Myocyte (in vitro differentiated cells): ENCODE measurements around the gene NR6A1. TPM values are rescaled to one million over a fixed set of nuclear protein-coding genes. Genes with fewer than 3 reads are reported as not detected.

Experiments
- DNase-seq: peaks from one replicate; pipeline ENCODE4 v3.0.0-alpha.2; 2012; ENCODE audit warnings: low read depth
- total RNA-seq: library from RNA; depleted of rRNA; stranded (reverse); fragments of >200 nt; gene quantifications from 2 replicates; pipeline ENCODE4 v1.2.3, GENCODE V29; 2014

The NR6A1 gene
- total RNA-seq, 1 donor from 2014 or later = 2.1 TPM

DNA sequence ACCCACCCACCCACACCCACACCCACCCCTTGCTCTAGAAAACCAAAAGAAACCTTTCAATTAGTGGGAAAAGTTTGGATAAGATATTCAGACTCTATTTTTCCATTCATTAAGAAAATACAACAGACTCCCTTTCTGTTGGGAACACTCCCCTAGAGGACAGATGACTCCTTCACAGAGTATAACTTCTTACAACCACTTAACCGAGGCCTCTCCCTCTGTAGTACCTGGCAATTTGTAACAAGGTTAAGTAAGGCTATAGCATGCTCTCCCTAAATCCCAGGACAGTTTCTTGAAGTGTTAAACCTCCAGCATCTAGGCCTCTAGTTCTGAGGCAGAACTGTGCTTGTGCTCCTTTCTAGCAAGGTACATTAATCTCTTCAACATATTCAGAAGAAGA, 188.0 kb downstream of the NR6A1 start:
- no peak for DNase-seq

DNA sequence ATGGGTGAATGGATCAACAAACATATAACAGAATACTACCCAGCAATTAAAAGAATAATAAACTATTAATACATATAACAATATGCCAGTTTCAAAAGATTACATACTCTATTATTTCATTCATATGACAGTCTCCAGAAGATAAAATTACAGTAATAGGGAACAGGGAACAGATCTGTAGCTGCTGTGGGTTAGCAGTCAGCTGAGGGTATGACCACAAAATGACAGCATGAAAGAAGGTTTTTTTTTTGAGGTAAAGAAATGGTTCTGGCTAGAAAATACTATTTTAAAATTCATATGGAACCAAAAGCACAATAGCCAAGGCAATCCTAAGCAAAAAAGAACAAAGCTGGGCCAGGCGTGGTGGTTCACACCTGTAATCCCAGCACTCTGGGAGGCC, 190.9 kb downstream of the NR6A1 start:
- DNase-seq = no peak

DNA sequence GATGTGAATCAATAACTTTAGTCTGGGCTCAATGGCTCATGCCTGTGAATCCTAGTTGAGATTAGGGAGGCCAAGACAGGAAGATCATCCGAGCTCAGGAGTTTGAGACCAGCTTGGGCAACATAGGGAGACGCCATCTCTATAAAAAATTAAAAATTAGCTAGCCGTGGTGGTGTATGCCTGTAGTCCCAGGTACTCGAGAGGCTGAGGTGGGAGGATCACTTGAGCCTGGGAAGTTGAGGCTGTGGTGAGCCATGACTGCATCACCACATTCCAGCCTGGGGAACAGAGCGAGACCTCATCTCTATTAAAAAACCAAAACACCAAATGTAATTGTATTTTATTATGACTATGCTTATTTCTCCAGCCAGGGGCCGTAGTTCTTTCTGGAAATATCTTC, 194.4 kb downstream of the NR6A1 start:
- DNase-seq = no peak

DNA sequence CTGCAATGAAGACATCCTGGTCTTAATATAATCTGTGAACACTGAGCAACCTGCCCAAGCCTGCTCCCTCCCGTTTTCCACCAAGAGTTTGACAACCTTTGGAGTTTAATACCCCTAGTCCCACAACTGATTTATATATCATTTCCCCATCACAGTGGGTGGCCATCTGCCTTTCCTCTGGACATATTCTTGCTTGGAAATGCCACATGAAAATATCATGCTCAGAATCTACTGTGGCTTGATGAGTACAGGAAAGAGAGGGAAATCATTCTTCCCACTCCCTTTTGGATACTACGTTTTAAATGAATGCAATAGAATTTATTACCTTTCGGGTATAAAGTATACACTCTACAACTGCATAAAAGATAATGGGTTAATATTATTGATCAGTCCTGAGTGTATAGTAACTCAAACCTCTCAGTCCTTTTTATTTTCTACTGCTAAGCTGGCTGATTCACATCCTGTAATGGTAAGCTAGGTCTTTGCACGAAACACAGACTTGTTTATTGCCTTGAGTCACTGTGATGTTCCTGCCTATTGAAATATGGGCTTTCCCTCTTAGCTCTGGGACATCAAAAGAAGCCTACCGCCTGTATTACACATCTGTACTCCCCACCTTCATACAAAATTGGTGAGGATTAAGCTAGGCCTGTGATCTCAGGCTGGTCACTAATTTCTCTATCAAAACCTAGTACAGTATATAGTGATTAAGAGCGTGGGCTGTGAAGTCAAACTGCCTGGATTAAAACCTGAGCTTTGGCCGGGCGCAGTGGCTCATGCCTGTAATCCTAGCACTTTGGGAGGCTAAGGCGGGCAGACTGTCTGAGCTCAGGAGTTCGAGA, 196.4 kb downstream of the NR6A1 start:
- peak; percentile 44 for DNase-seq

DNA sequence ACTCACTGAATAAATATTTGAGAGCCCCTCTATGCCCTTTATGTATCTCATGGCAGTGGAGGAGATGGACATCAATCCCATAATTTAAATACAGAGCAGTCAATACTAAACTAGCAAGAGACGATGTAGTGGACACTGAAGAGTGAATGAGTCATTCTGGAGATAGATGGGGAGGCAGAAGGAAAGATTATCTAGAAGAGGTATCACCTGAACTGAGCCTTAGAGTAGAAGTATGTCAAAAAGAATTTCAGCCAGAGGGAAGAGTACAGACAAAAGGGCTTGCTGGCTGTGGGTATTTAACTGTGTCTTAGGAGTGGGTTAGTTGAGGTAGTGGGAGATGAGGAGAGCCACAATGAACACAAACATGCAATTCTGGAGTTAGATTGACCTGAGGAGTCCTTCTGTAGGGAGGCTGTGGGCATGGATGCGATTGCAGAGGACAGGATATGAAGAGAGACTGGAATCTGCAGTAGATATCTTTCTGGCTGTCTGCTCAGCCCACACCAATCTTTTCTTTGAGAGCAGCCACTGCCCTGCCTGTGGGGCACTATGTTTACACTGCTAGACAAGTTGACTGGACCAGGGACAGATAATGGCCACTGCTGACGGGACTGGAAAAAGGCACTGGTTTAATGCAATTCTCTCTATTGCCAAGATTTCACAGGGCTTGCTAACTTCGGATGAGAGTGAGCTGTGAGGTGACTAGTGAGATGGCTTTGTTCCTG, 200.0 kb downstream of the NR6A1 start:
- DNase-seq = no peak

DNA sequence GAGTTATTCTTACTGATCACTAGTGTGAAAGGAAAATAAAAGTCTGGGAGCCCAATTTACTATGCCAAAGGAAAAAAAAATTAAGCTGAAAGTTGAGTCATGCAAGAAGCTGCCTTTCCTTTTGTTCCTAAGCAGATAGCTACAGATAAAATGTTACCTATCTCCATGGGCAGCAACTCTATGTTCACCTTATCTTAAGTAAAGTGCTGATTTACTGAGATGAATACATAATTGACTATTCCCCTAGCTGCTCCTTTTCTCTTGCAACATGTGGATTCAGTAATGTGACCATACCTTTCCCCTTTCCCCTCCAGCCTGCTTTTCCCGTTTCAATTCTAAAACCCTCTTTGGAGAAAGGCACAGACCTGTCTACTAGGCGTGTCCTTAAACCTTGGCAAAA, 201.2 kb downstream of the NR6A1 start:
- DNase-seq = no peak

DNA sequence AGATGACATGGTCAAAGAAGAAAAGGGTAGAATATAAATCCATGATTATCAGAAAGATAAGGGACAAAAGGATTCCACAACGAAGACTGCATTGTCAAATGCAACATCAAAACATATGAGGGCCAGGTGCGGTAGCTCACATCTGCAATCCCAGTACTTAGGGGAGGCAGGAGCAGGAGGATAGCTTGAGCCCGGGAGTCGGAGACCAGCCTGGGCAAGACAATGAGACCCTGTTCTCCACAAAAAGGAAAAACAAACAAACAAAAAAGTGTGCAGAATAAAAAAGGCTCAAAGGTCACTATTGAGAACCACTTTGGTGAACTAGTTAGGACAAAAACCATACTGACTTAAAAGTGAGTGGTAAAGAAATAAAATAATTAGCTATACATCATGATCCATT, 203.7 kb downstream of the NR6A1 start:
- no peak for DNase-seq

DNA sequence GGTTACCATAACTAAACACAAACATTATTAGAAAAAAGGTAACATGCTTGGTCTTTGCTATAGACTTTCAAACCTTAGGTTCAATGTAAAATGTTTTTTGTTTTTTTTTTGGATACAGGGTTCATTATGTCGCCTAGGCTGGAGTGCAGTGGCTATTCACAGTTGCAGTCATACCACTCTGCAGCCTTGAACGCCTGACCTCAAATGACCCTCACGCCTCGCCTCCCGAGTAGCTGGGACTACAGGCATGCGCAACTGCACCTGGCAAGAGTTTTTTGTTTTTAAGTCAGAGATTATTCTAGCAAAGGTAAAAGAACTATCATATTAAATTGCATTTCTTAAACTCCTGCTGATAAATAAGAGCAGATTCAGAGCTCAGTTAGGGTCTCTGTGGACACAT, 208.8 kb downstream of the NR6A1 start:
- peak; percentile 23 for DNase-seq

DNA sequence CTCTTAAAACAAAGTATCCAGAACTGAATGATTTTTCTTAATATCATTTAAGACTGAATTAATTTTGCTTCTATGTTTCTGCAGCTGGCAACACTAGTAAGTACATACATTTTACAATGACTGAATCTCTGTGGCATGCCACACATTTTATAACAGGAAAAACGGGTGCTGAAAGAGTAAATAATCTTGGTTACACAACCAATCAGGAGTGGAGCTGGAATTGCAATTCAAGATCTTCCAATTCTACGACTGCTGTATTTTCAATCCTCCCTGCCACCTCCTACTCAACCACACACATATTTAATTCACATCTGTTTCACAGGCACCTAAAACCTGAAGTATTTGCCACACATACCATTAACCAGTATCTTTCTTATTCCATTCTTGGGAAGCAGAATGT, 211.2 kb downstream of the NR6A1 start:
- DNase-seq = no peak

DNA sequence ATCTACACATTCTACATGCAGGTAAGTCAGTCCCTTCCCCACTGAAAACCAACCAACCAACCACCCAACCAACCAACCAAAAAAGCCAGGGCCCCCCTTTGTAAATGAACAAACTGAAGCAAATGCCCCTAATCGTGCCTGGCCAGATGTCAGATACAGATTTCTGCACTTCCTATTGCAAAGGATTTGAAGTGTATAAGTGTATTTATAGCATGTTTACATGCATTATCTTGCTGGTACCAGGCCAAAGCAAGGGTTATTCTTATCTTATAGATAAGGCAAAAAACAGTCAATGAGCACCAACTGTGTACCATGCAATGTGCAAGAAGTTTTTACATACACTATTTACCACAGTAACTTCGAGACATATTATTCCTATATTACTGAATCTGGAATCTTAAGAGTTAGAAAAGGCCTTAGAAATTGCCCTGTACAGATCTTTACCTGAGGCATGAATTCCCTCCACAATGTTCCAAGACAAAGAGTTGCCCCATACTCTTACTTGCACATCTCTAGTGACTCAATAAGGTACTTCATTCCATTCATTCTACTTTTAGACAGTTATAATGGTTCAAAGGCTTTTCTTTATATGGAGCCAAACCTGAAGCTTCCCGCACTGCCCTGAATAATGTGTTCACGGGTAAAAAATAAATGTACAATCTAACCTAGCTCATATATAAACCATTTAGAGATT, 212.2 kb downstream of the NR6A1 start:
- no peak for DNase-seq

DNA sequence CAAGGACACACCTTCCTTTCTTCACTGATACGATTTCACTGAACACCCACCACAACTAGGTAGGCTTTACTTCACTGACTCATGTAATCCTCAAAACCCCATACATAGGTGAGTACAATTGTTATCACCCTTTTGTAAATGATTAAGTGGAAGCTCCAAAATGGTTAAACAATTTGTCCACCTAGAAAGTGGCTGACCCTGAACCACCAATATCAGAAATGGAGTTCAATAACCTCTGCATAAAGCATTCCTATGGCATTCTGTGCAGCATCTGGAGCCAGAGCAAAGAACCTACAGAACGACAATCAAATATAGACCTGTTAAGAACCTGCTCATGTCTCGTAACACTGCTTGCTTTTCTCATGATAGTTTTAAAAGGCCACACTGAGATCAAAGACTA, 213.2 kb downstream of the NR6A1 start:
- no peak for DNase-seq

DNA sequence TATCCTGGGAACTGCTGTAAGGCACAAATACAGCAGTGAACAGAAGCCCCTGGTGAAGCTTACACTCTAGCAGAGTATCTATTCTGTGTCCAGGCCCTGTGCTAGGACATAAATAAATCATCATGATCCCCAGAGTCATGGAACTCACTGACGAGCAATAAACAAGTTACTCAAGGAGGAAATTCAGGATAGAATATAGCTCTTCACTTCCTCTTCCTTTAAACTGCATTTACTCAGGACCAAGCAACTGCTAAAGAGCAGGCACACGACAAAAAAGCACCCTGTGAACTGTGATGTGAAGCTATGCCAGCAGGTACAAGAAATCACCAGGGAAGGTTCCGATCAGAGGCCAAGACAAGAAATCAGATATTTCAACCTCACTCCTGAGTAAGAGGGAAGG, 216.1 kb downstream of the NR6A1 start:
- DNase-seq = no peak

DNA sequence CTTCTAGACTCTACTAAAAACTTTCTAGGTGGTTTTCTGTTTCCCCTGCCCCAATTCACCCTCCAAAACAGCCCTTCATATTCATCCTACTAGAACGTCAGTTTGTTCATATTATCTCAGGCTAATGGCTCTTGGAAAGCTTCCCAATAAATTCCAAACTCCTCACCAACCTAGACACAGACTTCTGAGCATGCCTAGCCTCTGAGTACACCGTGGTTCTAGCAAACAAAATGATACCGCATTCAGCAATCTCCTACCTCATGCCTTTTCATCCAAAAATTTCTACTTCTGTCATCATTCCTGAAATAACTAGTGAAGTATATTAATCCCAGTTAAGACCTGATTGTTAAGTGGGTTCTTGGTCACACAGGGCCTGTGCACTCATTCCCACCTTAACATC, 217.4 kb downstream of the NR6A1 start:
- DNase-seq = peak; percentile 60

DNA sequence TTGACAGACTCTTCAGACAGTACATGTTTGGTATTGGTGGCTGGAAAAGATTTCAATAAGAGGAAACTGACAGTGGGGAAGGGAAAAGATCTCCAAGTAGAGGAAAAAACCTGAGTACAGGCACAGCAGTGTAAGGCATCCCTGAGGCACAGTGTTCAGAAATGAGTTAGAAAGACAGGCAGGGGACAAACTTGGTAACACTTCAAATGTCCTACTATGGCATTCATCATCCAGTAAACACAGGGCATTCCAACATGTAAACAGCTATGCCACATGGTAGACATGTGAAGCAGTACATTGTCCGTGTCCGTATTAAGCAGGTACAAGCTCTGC, 218.9 kb downstream of the NR6A1 start:
- DNase-seq = no peak

DNA sequence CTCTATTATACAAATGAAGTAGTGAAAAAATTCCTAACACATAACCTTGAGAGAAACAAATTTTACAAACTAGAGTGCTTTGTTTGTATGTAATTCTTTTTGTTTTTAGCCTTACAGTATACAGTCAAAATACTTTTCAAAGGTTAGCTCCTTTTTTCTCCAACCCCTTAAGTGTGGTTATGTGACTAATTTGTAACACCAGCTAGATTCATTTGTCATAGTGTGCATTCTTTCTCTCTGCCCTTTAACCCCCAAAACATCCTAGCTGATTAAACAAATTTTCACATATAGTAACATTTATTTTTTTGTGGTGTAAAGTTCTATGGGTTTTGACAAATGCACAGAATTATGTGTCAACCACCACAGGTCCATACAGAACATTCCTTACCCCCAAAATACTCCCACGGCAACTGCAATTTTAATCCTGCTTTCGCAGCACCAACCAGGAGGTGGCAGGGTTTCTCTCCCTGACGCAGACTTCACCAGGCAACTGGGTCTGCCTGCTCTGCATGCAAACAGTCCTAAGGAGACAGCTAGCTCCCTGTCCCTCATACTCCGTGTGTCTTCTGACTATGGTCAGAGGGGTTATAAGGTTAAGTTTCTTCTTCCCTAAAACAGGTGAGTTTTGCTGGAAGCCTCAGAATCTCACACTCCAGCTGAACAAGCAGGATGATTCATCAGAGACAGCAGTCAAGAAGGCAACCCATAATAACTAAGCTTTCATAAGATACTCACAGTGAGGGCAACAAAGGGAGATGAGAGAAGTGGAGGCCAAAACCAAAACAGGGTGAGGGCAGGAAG, 219.4 kb downstream of the NR6A1 start:
- peak; percentile 75 for DNase-seq

DNA sequence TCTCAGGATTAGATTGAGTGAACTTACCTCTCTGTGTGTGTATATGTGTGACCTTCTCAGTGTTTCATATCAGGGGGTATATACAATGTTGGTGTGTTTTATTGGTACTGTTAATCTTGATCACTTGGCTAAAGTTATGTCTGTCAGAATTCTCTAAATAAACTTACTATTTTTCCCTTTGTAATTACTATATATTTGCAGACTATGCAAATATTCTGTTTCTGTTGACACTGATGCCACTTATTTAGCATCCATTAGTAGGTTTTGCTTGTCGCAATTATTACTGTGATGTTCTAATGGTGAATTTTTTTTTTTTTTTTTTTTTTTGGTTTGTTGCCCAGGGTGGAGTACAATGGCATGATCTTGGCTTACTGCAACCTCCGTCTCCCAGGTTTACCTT, 221.0 kb downstream of the NR6A1 start:
- no peak for DNase-seq

DNA sequence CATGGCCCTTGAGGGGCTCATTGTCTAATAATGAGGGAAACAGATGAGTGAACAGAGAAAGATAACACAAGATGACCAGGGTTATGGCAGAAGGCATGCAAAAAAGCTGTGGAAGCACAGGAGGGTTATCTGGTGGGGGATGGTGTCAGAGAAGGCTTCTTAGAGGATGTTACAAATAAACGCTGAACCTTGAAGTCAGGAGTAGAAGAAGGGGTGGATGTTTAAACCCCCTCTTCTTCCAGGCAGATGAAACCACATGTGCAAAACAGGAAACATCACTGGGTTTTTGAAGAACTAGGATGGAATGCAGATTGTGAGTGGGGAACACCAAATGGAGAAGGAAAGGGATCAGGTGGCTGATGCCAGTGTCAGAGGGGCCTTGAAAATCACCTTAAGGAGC, 222.1 kb downstream of the NR6A1 start:
- DNase-seq = no peak

DNA sequence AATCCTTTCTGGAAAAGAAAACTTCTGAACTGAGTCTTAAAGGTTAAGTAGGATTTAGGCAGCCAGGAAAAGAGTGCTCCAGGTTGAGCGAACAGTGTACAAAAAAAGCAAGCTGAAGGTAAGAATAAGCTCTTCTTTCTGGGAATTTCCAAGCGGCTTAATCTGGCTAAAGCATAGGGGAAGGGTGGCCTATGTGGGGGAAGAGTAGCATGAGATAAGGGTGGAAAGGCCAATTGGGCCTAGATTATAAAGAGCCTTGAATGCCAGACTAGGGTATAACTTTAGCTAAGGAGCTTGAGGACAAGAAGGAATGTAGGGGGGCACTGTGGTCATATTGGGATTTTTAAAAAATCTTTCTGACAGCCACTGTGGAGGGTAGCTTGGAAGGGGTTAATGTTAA, 226.6 kb downstream of the NR6A1 start:
- no peak for DNase-seq

DNA sequence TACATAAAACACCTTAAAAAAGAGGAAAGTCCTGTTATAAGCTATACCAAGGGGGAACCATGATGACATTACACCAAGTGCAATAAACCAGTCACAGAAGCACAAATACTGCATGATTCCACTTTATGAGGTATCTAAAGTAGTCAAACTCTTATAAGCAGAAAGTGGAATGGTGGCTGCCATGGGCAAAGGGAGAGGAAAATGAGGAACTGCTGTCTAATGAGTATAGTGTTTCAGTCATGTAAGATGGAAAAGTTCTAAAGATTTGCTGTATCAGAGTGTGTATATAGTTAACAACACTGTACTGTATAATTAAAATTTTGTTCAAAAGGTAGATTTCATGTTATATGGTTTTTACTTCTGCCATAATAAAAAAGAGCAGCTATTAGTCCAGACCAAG, 229.3 kb downstream of the NR6A1 start:
- no peak for DNase-seq

DNA sequence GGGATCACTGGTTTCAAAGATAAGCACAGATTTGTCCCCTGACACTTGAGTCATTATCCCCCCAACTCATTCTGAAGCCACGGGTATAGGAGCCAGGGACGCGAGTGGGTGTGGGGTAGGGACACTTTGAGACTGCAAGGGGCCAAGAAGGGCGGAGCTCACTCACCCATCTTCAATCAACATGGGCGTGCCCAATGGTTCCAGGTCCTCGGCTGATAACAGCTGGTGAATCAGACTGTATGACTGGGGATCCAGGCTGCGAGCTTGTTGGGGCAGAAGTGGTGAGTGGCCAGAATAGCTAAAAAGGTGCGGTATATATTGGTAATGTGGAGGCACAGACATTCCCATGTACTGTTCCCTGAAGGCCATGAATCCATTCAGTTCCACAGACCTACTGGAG, 233.2 kb downstream of the NR6A1 start:
- no peak for DNase-seq

DNA sequence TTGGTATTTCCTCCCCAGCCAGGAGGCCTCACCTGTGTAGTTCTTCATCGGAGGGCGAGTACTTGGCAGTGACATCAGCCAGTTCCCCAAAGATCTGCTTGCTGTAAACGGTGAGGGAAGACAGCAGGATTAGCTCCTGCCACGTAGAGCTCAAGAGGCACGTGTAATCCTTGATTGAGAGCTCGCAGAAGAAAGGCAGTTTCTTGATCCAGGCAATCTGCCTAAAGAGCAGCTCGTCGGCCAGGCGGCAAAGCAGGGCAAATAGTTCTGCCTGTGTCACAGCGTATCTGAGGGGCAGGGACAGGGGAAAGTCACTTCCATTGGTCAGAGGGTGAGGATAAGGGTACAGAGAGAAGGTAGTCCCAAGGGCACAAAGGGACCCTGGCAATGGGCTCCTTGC, 235.3 kb downstream of the NR6A1 start:
- no peak for DNase-seq

DNA sequence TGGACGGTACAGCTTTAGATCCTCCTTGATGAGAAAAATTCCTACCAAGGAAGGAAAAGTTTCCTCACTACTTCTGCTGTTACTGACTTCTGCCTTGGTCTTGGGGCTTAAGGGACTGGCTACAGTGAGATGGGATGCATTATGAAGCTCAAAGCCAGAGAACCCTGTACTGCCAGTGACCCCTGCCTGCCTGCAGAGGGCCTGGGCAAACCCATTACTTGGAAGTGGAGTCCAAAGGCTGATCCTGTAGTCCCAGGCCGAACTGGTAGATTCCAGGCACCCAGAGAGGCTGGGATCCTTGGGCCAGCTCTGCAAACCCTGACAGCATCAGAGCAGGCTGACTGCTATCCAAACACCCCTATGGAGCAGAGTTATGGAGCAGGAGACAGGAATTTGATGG, 238.2 kb downstream of the NR6A1 start:
- DNase-seq = no peak
